Erythroblast (primary cell): ENCODE results near the gene TIMM23.

Experiments used
- GATA1 ChIP-seq: IDR thresholded peaks from 2 replicates; pipeline ENCODE4 v1.6.1; 2011; ENCODE audit warnings: low read depth, mild to moderate bottlenecking, control low read depth, low read length, moderate library complexity
- POLR2A ChIP-seq: IDR thresholded peaks from 2 replicates; pipeline ENCODE4 v1.6.1; 2011; ENCODE audit warnings: mild to moderate bottlenecking, low read length

- TF ChIP-seq POLR2A (no peak), GATA1 (no peak)
These were observed 45.4 kb downstream of the TIMM23 start for GRCh38 chr10:46017733-46018132.
